ENCODE measurements around the gene PCYT1B. TPM values are rescaled to one million over a fixed set of nuclear protein-coding genes. Genes with fewer than 3 reads are reported as not detected.

Gene PCYT1B
- total RNA-seq, 5 donors from 2014 or later (not counting 1 experiment from before 2014, with no cell fraction given), result 0.06 to 0.50 TPM; not detected in 3

GRCh38 chrX:24553011-24553410 is 94.1 kb downstream of the PCYT1B start:
- H3K27ac Mint-ChIP-seq, result no peak overlapping the region
- no peaks in the 10 kb centered on the region for H3K36me3 Mint-ChIP-seq
- Histone ChIP-seq H3K4me3 (ENCODE audit: control insufficient read depth in 1 of 2, extremely low read depth in 1 of 2, low read length in 1 of 2) (no peak overlapping the region), H3K27ac (ENCODE audit: low read length) (no peak overlapping the region), H3K4me1 (ENCODE audit: control insufficient read depth in 1 of 2, extremely low read depth in 1 of 2, insufficient read depth in 2 of 2, low read length in 2 of 2) (no peaks in the 10 kb centered on the region), H3K9me3 (no peaks in the 10 kb centered on the region), H3K27me3 (replicated peaks in 1 of 2; ENCODE audit: control insufficient read depth in 2 of 2, extremely low read depth in 1 of 2, insufficient read depth in 2 of 2, low read length in 1 of 2) (no peaks in the 10 kb centered on the region), H3K36me3 (ENCODE audit: control insufficient read depth in 2 of 2, extremely low read depth in 1 of 2, insufficient read depth in 1 of 2, low read length in 1 of 2) (no peaks in the 10 kb centered on the region)
- peaks cover 0 to 6% of the 10 kb centered on the region in 2 donors for H3K27me3 Mint-ChIP-seq
- CTCF ChIA-PET, result no interaction called here
- DNase-seq (no peak), ATAC-seq (replicated peaks in 1 of 4) (no peak)
- H3K9me3 Mint-ChIP-seq, result no peaks in the 10 kb centered on the region
- H3K4me1 Mint-ChIP-seq, result no peaks in the 10 kb centered on the region
- POLR2A ChIA-PET, result interaction anchor here in 1 of 2 donors (0.6 kb wide), 1 partner anchor 259 kb away, joined by 4 read pairs; no protein-coding TSS in a partner anchor
- no CpG with 5 or more reads among the region's 4 CpGs for WGBS (ENCODE audit: insufficient coverage)
- no peak overlapping the region for H3K4me3 Mint-ChIP-seq

- Histone ChIP-seq H3K9me3 (no peaks in the 10 kb centered on the region), H3K4me3 (ENCODE audit: control insufficient read depth in 1 of 2, extremely low read depth in 1 of 2, low read length in 1 of 2) (no peak overlapping the region), H3K4me1 (ENCODE audit: control insufficient read depth in 1 of 2, extremely low read depth in 1 of 2, insufficient read depth in 2 of 2, low read length in 2 of 2) (no peaks in the 10 kb centered on the region), H3K27ac (ENCODE audit: low read length) (no peak overlapping the region), H3K36me3 (ENCODE audit: control insufficient read depth in 2 of 2, extremely low read depth in 1 of 2, insufficient read depth in 1 of 2, low read length in 1 of 2) (no peaks in the 10 kb centered on the region), H3K27me3 (replicated peaks in 1 of 2; ENCODE audit: control insufficient read depth in 2 of 2, extremely low read depth in 1 of 2, insufficient read depth in 2 of 2, low read length in 1 of 2) (no peaks in the 10 kb centered on the region)
- Mint-ChIP-seq H3K36me3 (no peaks in the 10 kb centered on the region), H3K4me3 (no peak overlapping the region), H3K4me1 (no peaks in the 10 kb centered on the region), H3K27ac (no peak overlapping the region), H3K27me3 (no peaks in the 10 kb centered on the region), H3K9me3 (no peaks in the 10 kb centered on the region)
- POLR2A ChIA-PET, result no interaction called here
- DNase-seq (no peak), ATAC-seq (replicated peaks in 1 of 4) (no peak)
- CTCF ChIA-PET, result no interaction called here
- no CpG with 5 or more reads among the region's 5 CpGs for WGBS (ENCODE audit: insufficient coverage)
Measured at GRCh38 chrX:24550166-24550565, 97.0 kb downstream of the PCYT1B start.

- H3K4me1 ChIP-seq (ENCODE audit: control insufficient read depth in 1 of 2, extremely low read depth in 1 of 2, insufficient read depth in 2 of 2, low read length in 2 of 2), result no peaks in the 10 kb centered on the region
- WGBS (ENCODE audit: insufficient coverage), result no CpG with 5 or more reads among the region's 1 CpG
- H3K27me3 ChIP-seq (replicated peaks in 1 of 2; ENCODE audit: control insufficient read depth in 2 of 2, extremely low read depth in 1 of 2, insufficient read depth in 2 of 2, low read length in 1 of 2), result no peaks in the 10 kb centered on the region
- Mint-ChIP-seq H3K9me3 (no peaks in the 10 kb centered on the region), H3K27me3 (no peaks in the 10 kb centered on the region), H3K4me1 (no peaks in the 10 kb centered on the region), H3K27ac (no peak overlapping the region), H3K4me3 (no peak overlapping the region), H3K36me3 (peaks cover 9% of the 10 kb centered on the region)
- no peaks in the 10 kb centered on the region for H3K9me3 ChIP-seq
- H3K4me3 ChIP-seq (ENCODE audit: control insufficient read depth in 1 of 2, extremely low read depth in 1 of 2, low read length in 1 of 2), result no peak overlapping the region
- ChIA-PET POLR2A (no interaction called here), CTCF (no interaction called here)
- ATAC-seq (replicated peaks in 1 of 4) (no peak), DNase-seq (no peak)
- no peak overlapping the region for H3K27ac ChIP-seq (ENCODE audit: low read length)
- H3K36me3 ChIP-seq (ENCODE audit: control insufficient read depth in 2 of 2, extremely low read depth in 1 of 2, insufficient read depth in 1 of 2, low read length in 1 of 2), result peaks cover 0 to 3% of the 10 kb centered on the region in 2 donors
Measured at GRCh38 chrX:24547961-24548360, 99.2 kb downstream of the PCYT1B start.

GRCh38 chrX:24542756-24543155 is 104.4 kb downstream of the PCYT1B start:
- no peak overlapping the region for H3K4me3 ChIP-seq (ENCODE audit: control insufficient read depth in 1 of 2, extremely low read depth in 1 of 2, low read length in 1 of 2)
- H3K27me3 Mint-ChIP-seq, result no peaks in the 10 kb centered on the region
- no peaks in the 10 kb centered on the region for H3K4me1 Mint-ChIP-seq
- H3K27ac ChIP-seq (ENCODE audit: low read length), result no peak overlapping the region
- H3K9me3 ChIP-seq, result no peaks in the 10 kb centered on the region
- H3K9me3 Mint-ChIP-seq, result no peaks in the 10 kb centered on the region
- H3K27me3 ChIP-seq (replicated peaks in 1 of 2; ENCODE audit: control insufficient read depth in 2 of 2, extremely low read depth in 1 of 2, insufficient read depth in 2 of 2, low read length in 1 of 2), result no peaks in the 10 kb centered on the region
- DNase-seq (no peak), ATAC-seq (replicated peaks in 1 of 4) (no peak)
- no peak overlapping the region for H3K27ac Mint-ChIP-seq
- no CpG with 5 or more reads among the region's 4 CpGs for WGBS (ENCODE audit: insufficient coverage)
- H3K36me3 ChIP-seq (ENCODE audit: control insufficient read depth in 2 of 2, extremely low read depth in 1 of 2, insufficient read depth in 1 of 2, low read length in 1 of 2), result peaks cover 0 to 9% of the 10 kb centered on the region in 2 donors
- peaks cover 25% of the 10 kb centered on the region for H3K36me3 Mint-ChIP-seq
- CTCF ChIA-PET, result no interaction called here
- H3K4me1 ChIP-seq (ENCODE audit: control insufficient read depth in 1 of 2, extremely low read depth in 1 of 2, insufficient read depth in 2 of 2, low read length in 2 of 2), result no peaks in the 10 kb centered on the region
- no peak overlapping the region for H3K4me3 Mint-ChIP-seq
- POLR2A ChIA-PET, result no interaction called here

- Mint-ChIP-seq H3K27ac (peak overlapping the region in 1 of 2 donors; percentile 40), H3K36me3 (peaks cover 27% of the 10 kb centered on the region), H3K27me3 (no peaks in the 10 kb centered on the region), H3K9me3 (no peaks in the 10 kb centered on the region), H3K4me1 (no peaks in the 10 kb centered on the region), H3K4me3 (no peak overlapping the region)
- no peak overlapping the region for H3K27ac ChIP-seq (ENCODE audit: low read length)
- H3K9me3 ChIP-seq, result no peaks in the 10 kb centered on the region
- CTCF ChIA-PET, result interaction anchor here in 1 of 2 donors (0.6 kb wide), 1 partner anchor 210 kb away, joined by 4 read pairs; no protein-coding TSS in a partner anchor
- H3K36me3 ChIP-seq (ENCODE audit: control insufficient read depth in 2 of 2, extremely low read depth in 1 of 2, insufficient read depth in 1 of 2, low read length in 1 of 2), result peaks cover 0 to 23% of the 10 kb centered on the region in 2 donors
- H3K27me3 ChIP-seq (replicated peaks in 1 of 2; ENCODE audit: control insufficient read depth in 2 of 2, extremely low read depth in 1 of 2, insufficient read depth in 2 of 2, low read length in 1 of 2), result no peaks in the 10 kb centered on the region
- POLR2A ChIA-PET, result interaction anchor here (0.6 kb wide), 3 partner anchors 9 to 810 kb away, joined by 3 to 5 read pairs (median 3); no protein-coding TSS in a partner anchor
- no peak for ATAC-seq (replicated peaks in 1 of 4)
- no peak overlapping the region for H3K4me3 ChIP-seq (ENCODE audit: control insufficient read depth in 1 of 2, extremely low read depth in 1 of 2, low read length in 1 of 2)
- H3K4me1 ChIP-seq (ENCODE audit: control insufficient read depth in 1 of 2, extremely low read depth in 1 of 2, insufficient read depth in 2 of 2, low read length in 2 of 2), result no peaks in the 10 kb centered on the region
- DNase-seq, result no peak
Measured at GRCh38 chrX:24536551-24536950, 110.6 kb downstream of the PCYT1B start.

GRCh38 chrX:24528605-24529004 is 118.5 kb downstream of the PCYT1B start:
- Mint-ChIP-seq H3K4me1 (no peaks in the 10 kb centered on the region), H3K9me3 (no peaks in the 10 kb centered on the region), H3K27me3 (no peaks in the 10 kb centered on the region), H3K4me3 (no peak overlapping the region), H3K36me3 (peaks cover 17% of the 10 kb centered on the region), H3K27ac (no peak overlapping the region)
- ChIA-PET POLR2A (no interaction called here), CTCF (no interaction called here)
- H3K9me3 ChIP-seq, result no peaks in the 10 kb centered on the region
- H3K27me3 ChIP-seq (replicated peaks in 1 of 2; ENCODE audit: control insufficient read depth in 2 of 2, extremely low read depth in 1 of 2, insufficient read depth in 2 of 2, low read length in 1 of 2), result no peaks in the 10 kb centered on the region
- ATAC-seq (replicated peaks in 1 of 4) (no peak), DNase-seq (no peak)
- WGBS (ENCODE audit: insufficient coverage), result no CpG with 5 or more reads among the region's 1 CpG
- no peak overlapping the region for H3K27ac ChIP-seq (ENCODE audit: low read length)
- no peaks in the 10 kb centered on the region for H3K4me1 ChIP-seq (ENCODE audit: control insufficient read depth in 1 of 2, extremely low read depth in 1 of 2, insufficient read depth in 2 of 2, low read length in 2 of 2)
- H3K4me3 ChIP-seq (ENCODE audit: control insufficient read depth in 1 of 2, extremely low read depth in 1 of 2, low read length in 1 of 2), result no peak overlapping the region
- H3K36me3 ChIP-seq (ENCODE audit: control insufficient read depth in 2 of 2, extremely low read depth in 1 of 2, insufficient read depth in 1 of 2, low read length in 1 of 2), result peaks cover 0 to 25% of the 10 kb centered on the region in 2 donors

- no peak overlapping the region for H3K4me3 ChIP-seq (ENCODE audit: control insufficient read depth in 1 of 2, extremely low read depth in 1 of 2, low read length in 1 of 2)
- no peaks in the 10 kb centered on the region for H3K27me3 ChIP-seq (replicated peaks in 1 of 2; ENCODE audit: control insufficient read depth in 2 of 2, extremely low read depth in 1 of 2, insufficient read depth in 2 of 2, low read length in 1 of 2)
- no peaks in the 10 kb centered on the region for H3K9me3 Mint-ChIP-seq
- H3K36me3 ChIP-seq (ENCODE audit: control insufficient read depth in 2 of 2, extremely low read depth in 1 of 2, insufficient read depth in 1 of 2, low read length in 1 of 2), result peaks cover 0 to 19% of the 10 kb centered on the region in 2 donors
- no peaks in the 10 kb centered on the region for H3K4me1 ChIP-seq (ENCODE audit: control insufficient read depth in 1 of 2, extremely low read depth in 1 of 2, insufficient read depth in 2 of 2, low read length in 2 of 2)
- no peaks in the 10 kb centered on the region for H3K27me3 Mint-ChIP-seq
- ChIA-PET POLR2A (interaction anchor here in 1 of 2 donors (0.7 kb wide), 1 partner anchor 27 kb away, joined by 3 read pairs; no protein-coding TSS in a partner anchor), CTCF (interaction anchor here (0.6 to 0.7 kb wide), 2 partner anchors 34 to 270 kb away, joined by 3 to 5 read pairs; no protein-coding TSS in a partner anchor)
- DNase-seq (no peak), ATAC-seq (replicated peaks in 1 of 4) (no peak)
- H3K9me3 ChIP-seq, result no peaks in the 10 kb centered on the region
- H3K36me3 Mint-ChIP-seq, result peaks cover 21% of the 10 kb centered on the region
- no peak overlapping the region for H3K27ac ChIP-seq (ENCODE audit: low read length)
- no CpG with 5 or more reads among the region's 2 CpGs for WGBS (ENCODE audit: insufficient coverage)
- H3K4me3 Mint-ChIP-seq, result no peak overlapping the region
- H3K4me1 Mint-ChIP-seq, result no peaks in the 10 kb centered on the region
- no peak overlapping the region for H3K27ac Mint-ChIP-seq
Measured at GRCh38 chrX:24526616-24527015, 120.5 kb downstream of the PCYT1B start.

Data from T-cell (primary cell).